ENCODE results near the gene MRTFB. TPM values are rescaled to one million over a fixed set of nuclear protein-coding genes. Genes with fewer than 3 reads are reported as not detected.

The MRTFB gene
- total RNA-seq, 1 experiment from 2014 or later: 71.5 TPM

- Histone ChIP-seq H3K27ac (no peak overlapping the region), H3K36me3 (ENCODE audit: low read depth) (peaks cover 3% of the 10 kb centered on the region; the same call in 1 of the 2 replicates), H3K4me2 (no peak overlapping the region), H3K9me2 (ENCODE audit: insufficient read depth) (no peaks in the 10 kb centered on the region), H2AFZ (no peak overlapping the region), H3K27me3 (ENCODE audit: insufficient read depth, low read depth) (no peaks in the 10 kb centered on the region), H3K9me3 (ENCODE audit: insufficient read depth, low read depth) (no peaks in the 10 kb centered on the region), H4K20me1 (ENCODE audit: insufficient read depth) (no peaks in the 10 kb centered on the region), H3K4me3 (no peak overlapping the region), H3K4me1 (replicated peaks; ENCODE audit: insufficient read depth) (peaks cover 9% of the 10 kb centered on the region), H3K79me2 (ENCODE audit: low read depth) (no peaks in the 10 kb centered on the region), H3F3A (ENCODE audit: insufficient read depth, low read depth) (peaks cover 7% of the 10 kb centered on the region)
- no peak for DNase-seq
- no peak for TF ChIP-seq CTCF (conservative IDR thresholded peaks at IDR 0.05)
- TF ChIP-seq EZH2 (IDR thresholded peaks at IDR 0.05; ENCODE audit: low read depth): no peak
- ChIA-PET POLR2A (ENCODE audit: unreplicated experiment) (no interaction called here), CTCF (no interaction called here)
- intact Hi-C loops (cut with micrococcal nuclease; ENCODE audit: unreplicated experiment): no loop called here
- BruUV-seq (replicated peaks): no TSS peak
These were observed 125.4 kb downstream of the MRTFB start for GRCh38 chr16:14196539-14196938.

- H3K4me2 ChIP-seq: no peak overlapping the region
- DNase-seq: no peak
- no TSS peak for BruUV-seq (replicated peaks)
- no peak for TF ChIP-seq EZH2 (IDR thresholded peaks at IDR 0.05; ENCODE audit: low read depth)
- no peak for TF ChIP-seq CTCF (conservative IDR thresholded peaks at IDR 0.05)
- no peaks in the 10 kb centered on the region for H3K79me2 ChIP-seq (ENCODE audit: low read depth)
- ChIA-PET POLR2A (ENCODE audit: unreplicated experiment) (no interaction called here), CTCF (no interaction called here)
- H3K9me3 ChIP-seq (ENCODE audit: insufficient read depth, low read depth): no peaks in the 10 kb centered on the region
- H3K4me3 ChIP-seq: no peak overlapping the region
- no peaks in the 10 kb centered on the region for H3K9me2 ChIP-seq (ENCODE audit: insufficient read depth)
- intact Hi-C loops (cut with micrococcal nuclease; ENCODE audit: unreplicated experiment): no loop called here
- peaks cover 3% of the 10 kb centered on the region; the same call in 1 of the 2 replicates for H3K36me3 ChIP-seq (ENCODE audit: low read depth)
- peaks cover 9% of the 10 kb centered on the region for H3K4me1 ChIP-seq (replicated peaks; ENCODE audit: insufficient read depth)
- peaks cover 7% of the 10 kb centered on the region for H3F3A ChIP-seq (ENCODE audit: insufficient read depth, low read depth)
- no peak overlapping the region for H2AFZ ChIP-seq
- H3K27ac ChIP-seq: no peak overlapping the region
- H3K27me3 ChIP-seq (ENCODE audit: insufficient read depth, low read depth): no peaks in the 10 kb centered on the region
- no peaks in the 10 kb centered on the region for H4K20me1 ChIP-seq (ENCODE audit: insufficient read depth)
These were observed 126.9 kb downstream of the MRTFB start for GRCh38 chr16:14198012-14198411.

- BruUV-seq (replicated peaks): no TSS peak
- CTCF ChIA-PET: no interaction called here
These were observed 127.5 kb downstream of the MRTFB start for GRCh38 chr16:14198572-14198971.

More at GRCh38 chr16:14198572-14198971, 127.5 kb downstream of the MRTFB start:
- no peak overlapping the region for H3K4me2 ChIP-seq
- DNase-seq: no peak
- H3K4me1 ChIP-seq (replicated peaks; ENCODE audit: insufficient read depth): peaks cover 9% of the 10 kb centered on the region
- no peaks in the 10 kb centered on the region for H3K9me3 ChIP-seq (ENCODE audit: insufficient read depth, low read depth)
- POLR2A ChIA-PET (ENCODE audit: unreplicated experiment): interaction anchor here (0.7 kb wide), 1 partner anchor 47 kb away, joined by 3 read pairs; no protein-coding TSS in a partner anchor
- no peaks in the 10 kb centered on the region for H3K9me2 ChIP-seq (ENCODE audit: insufficient read depth)
- peaks cover 3% of the 10 kb centered on the region; the same call in 1 of the 2 replicates for H3K36me3 ChIP-seq (ENCODE audit: low read depth)
- no peaks in the 10 kb centered on the region for H4K20me1 ChIP-seq (ENCODE audit: insufficient read depth)
- TF ChIP-seq EZH2 (IDR thresholded peaks at IDR 0.05; ENCODE audit: low read depth) (no peak), CTCF (conservative IDR thresholded peaks at IDR 0.05) (no peak)
- H3K4me3 ChIP-seq: no peak overlapping the region
- H3K79me2 ChIP-seq (ENCODE audit: low read depth): no peaks in the 10 kb centered on the region
- H3K27me3 ChIP-seq (ENCODE audit: insufficient read depth, low read depth): no peaks in the 10 kb centered on the region
- intact Hi-C loops (cut with micrococcal nuclease; ENCODE audit: unreplicated experiment): no loop called here
- peaks cover 7% of the 10 kb centered on the region for H3F3A ChIP-seq (ENCODE audit: insufficient read depth, low read depth)
- no peak overlapping the region for H2AFZ ChIP-seq
- H3K27ac ChIP-seq: no peak overlapping the region

All from PC-9 (cell line).